ENCODE measurements around the gene TRIM71. TPM values are rescaled to one million over a fixed set of nuclear protein-coding genes. Genes with fewer than 3 reads are reported as not detected.

Gene TRIM71
- total RNA-seq, 1 donor from 2014 or later, result 0.52 TPM

DNA sequence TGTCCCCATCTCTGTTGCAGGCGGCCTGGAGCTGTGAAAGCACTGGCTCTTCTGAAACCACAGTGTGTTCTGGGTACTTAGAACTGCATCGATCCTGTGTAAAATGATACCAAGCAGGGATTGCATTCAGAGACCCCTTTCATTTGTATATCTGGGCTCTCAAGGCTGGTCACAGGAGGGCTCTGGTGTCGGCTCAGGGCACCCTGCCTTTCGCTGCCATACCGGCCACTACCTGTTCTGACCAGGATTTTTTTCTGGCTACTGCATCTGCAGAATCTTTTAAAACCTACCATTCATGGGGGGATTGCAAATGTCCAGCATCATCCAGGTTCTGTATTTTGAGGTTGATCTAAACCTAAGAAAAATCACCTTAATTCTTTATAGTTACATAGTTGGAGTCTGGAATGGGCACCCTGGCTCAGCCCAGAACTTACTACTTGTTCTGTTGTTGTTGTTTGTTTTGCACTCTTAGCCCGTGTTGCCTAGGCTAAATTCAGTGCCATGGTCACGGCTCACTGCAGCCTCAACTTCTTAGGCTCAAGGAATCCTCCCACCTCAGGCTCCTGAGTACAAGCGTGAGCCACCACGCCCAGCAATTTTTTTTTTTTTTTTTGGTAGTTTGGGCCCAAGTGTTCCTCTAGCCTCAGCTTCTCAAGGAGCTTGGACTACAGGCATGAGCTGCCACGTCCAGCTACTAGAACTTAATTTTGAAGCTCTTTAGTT, 52.7 kb downstream of the TRIM71 start:
- Histone ChIP-seq H3K4me1 (ENCODE audit: control insufficient read depth in 3 of 3, insufficient read depth in 3 of 3, low read length in 3 of 3) (peaks cover 13 to 18% (median 17%) of the 10 kb centered on the region in 3 donors), H3K27me3 (ENCODE audit: control insufficient read depth in 3 of 3, insufficient read depth in 3 of 3, low read length in 3 of 3) (peaks cover 0 to 3% (median 0%) of the 10 kb centered on the region in 3 donors), H3K9ac (ENCODE audit: low read depth in 1 of 3, low read length in 3 of 3) (no peak overlapping the region), H3K4me3 (ENCODE audit: low read length in 3 of 3) (no peak overlapping the region), H3K27ac (ENCODE audit: low read depth, low read length) (no peak overlapping the region), H3K36me3 (ENCODE audit: control insufficient read depth in 3 of 3, insufficient read depth in 3 of 3, low read length in 3 of 3) (no peaks in the 10 kb centered on the region), H3K9me3 (ENCODE audit: control insufficient read depth in 3 of 3, low read length in 3 of 3) (no peaks in the 10 kb centered on the region)

GRCh38 chr3:32871273-32871672, 53.5 kb downstream of the TRIM71 start:
- no peak overlapping the region for H3K9ac ChIP-seq (ENCODE audit: low read depth in 1 of 3, low read length in 3 of 3)

DNA sequence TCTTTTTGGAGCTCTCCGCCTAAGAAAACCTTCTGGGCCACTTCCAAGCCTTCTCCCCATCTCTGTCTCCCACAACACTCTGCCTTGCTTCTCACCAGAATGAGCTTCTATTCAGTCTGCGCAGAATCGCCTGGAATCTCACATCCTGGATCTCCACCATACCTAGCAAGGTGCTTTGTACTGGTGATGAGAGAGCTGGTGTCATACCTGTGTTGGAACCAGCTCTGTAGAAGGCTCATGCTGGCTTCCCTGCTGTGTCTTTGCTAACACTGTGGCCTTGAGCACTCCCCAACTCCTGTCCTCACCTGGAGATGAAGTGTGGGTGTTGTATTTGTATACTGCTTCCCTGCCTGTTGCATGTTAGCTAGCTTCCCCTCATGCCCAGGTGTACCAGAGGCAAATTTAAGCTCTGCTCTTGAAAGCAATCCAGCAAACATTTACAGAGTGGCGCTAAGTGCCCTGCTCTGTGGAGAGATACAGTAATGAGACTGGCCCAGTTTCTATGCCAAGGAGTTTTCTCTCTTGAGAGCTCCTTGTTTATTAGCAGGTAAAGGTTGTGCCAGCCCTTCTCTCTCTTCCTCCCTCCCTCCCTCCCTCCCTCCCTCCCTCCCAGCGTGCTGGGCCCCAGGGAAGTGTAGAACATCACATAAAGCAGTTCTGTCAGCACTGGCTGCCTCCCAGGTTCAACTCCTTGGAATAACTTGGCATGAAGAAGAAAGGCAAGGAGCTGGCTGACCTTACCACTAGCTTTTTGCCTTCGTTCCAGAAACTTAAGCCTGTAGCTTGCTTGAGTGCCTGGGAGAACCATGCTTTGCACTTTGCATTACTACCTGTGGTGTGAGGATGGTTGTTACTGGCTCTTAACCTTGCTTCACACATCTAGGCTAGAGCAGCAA, 54.9 kb downstream of the TRIM71 start:
- Histone ChIP-seq H3K4me3 (ENCODE audit: low read length in 3 of 3) (no peak overlapping the region), H3K27me3 (ENCODE audit: control insufficient read depth in 3 of 3, insufficient read depth in 3 of 3, low read length in 3 of 3) (no peaks in the 10 kb centered on the region), H3K9me3 (ENCODE audit: control insufficient read depth in 3 of 3, low read length in 3 of 3) (no peaks in the 10 kb centered on the region), H3K36me3 (ENCODE audit: control insufficient read depth in 3 of 3, insufficient read depth in 3 of 3, low read length in 3 of 3) (no peaks in the 10 kb centered on the region), H3K4me1 (ENCODE audit: control insufficient read depth in 3 of 3, insufficient read depth in 3 of 3, low read length in 3 of 3) (peaks cover 13 to 18% (median 17%) of the 10 kb centered on the region in 3 donors), H3K27ac (ENCODE audit: low read depth, low read length) (no peak overlapping the region), H3K9ac (ENCODE audit: low read depth in 1 of 3, low read length in 3 of 3) (no peak overlapping the region)

More at GRCh38 chr3:32871273-32871672, 53.5 kb downstream of the TRIM71 start:
- Histone ChIP-seq H3K9me3 (ENCODE audit: control insufficient read depth in 3 of 3, low read length in 3 of 3) (no peaks in the 10 kb centered on the region), H3K4me1 (ENCODE audit: control insufficient read depth in 3 of 3, insufficient read depth in 3 of 3, low read length in 3 of 3) (peaks cover 13 to 18% (median 17%) of the 10 kb centered on the region in 3 donors), H3K36me3 (ENCODE audit: control insufficient read depth in 3 of 3, insufficient read depth in 3 of 3, low read length in 3 of 3) (no peaks in the 10 kb centered on the region), H3K27ac (ENCODE audit: low read depth, low read length) (no peak overlapping the region), H3K27me3 (ENCODE audit: control insufficient read depth in 3 of 3, insufficient read depth in 3 of 3, low read length in 3 of 3) (peaks cover 0 to 3% (median 0%) of the 10 kb centered on the region in 3 donors), H3K4me3 (ENCODE audit: low read length in 3 of 3) (no peak overlapping the region)

- H3K36me3 ChIP-seq (ENCODE audit: control insufficient read depth in 3 of 3, insufficient read depth in 3 of 3, low read length in 3 of 3), result no peaks in the 10 kb centered on the region
- no peaks in the 10 kb centered on the region for H3K9me3 ChIP-seq (ENCODE audit: control insufficient read depth in 3 of 3, low read length in 3 of 3)
- H3K27ac ChIP-seq (ENCODE audit: low read depth, low read length), result no peak overlapping the region
- H3K4me1 ChIP-seq (ENCODE audit: control insufficient read depth in 3 of 3, insufficient read depth in 3 of 3, low read length in 3 of 3), result peaks cover 13 to 18% (median 17%) of the 10 kb centered on the region in 3 donors
- H3K4me3 ChIP-seq (ENCODE audit: low read length in 3 of 3), result no peak overlapping the region
- no peak overlapping the region for H3K9ac ChIP-seq (ENCODE audit: low read depth in 1 of 3, low read length in 3 of 3)
- H3K27me3 ChIP-seq (ENCODE audit: control insufficient read depth in 3 of 3, insufficient read depth in 3 of 3, low read length in 3 of 3), result no peaks in the 10 kb centered on the region
Measured at GRCh38 chr3:32873531-32874130, 55.8 kb downstream of the TRIM71 start.

GRCh38 chr3:32876920-32877319, 59.1 kb downstream of the TRIM71 start:
- no peak overlapping the region for H3K9ac ChIP-seq (ENCODE audit: low read depth in 1 of 3, low read length in 3 of 3)
- H3K9me3 ChIP-seq (ENCODE audit: control insufficient read depth in 3 of 3, low read length in 3 of 3), result no peaks in the 10 kb centered on the region
- H3K4me1 ChIP-seq (ENCODE audit: control insufficient read depth in 3 of 3, insufficient read depth in 3 of 3, low read length in 3 of 3), result peaks cover 13 to 18% (median 17%) of the 10 kb centered on the region in 3 donors
- H3K27me3 ChIP-seq (ENCODE audit: control insufficient read depth in 3 of 3, insufficient read depth in 3 of 3, low read length in 3 of 3), result no peaks in the 10 kb centered on the region
- H3K36me3 ChIP-seq (ENCODE audit: control insufficient read depth in 3 of 3, insufficient read depth in 3 of 3, low read length in 3 of 3), result no peaks in the 10 kb centered on the region
- no peak overlapping the region for H3K4me3 ChIP-seq (ENCODE audit: low read length in 3 of 3)
- no peak overlapping the region for H3K27ac ChIP-seq (ENCODE audit: low read depth, low read length)

- H3K36me3 ChIP-seq (ENCODE audit: control insufficient read depth in 3 of 3, insufficient read depth in 3 of 3, low read length in 3 of 3), result no peaks in the 10 kb centered on the region
- no peaks in the 10 kb centered on the region for H3K27me3 ChIP-seq (ENCODE audit: control insufficient read depth in 3 of 3, insufficient read depth in 3 of 3, low read length in 3 of 3)
- no peak overlapping the region for H3K27ac ChIP-seq (ENCODE audit: low read depth, low read length)
- H3K9me3 ChIP-seq (ENCODE audit: control insufficient read depth in 3 of 3, low read length in 3 of 3), result no peaks in the 10 kb centered on the region
- peaks cover 11 to 15% (median 13%) of the 10 kb centered on the region in 3 donors for H3K4me1 ChIP-seq (ENCODE audit: control insufficient read depth in 3 of 3, insufficient read depth in 3 of 3, low read length in 3 of 3)
- H3K4me3 ChIP-seq (ENCODE audit: low read length in 3 of 3), result no peak overlapping the region
- H3K9ac ChIP-seq (ENCODE audit: low read depth in 1 of 3, low read length in 3 of 3), result no peak overlapping the region
Measured at GRCh38 chr3:32877598-32877997, 59.8 kb downstream of the TRIM71 start.

- H3K27ac ChIP-seq (ENCODE audit: low read depth, low read length), result no peak overlapping the region
- H3K4me1 ChIP-seq (ENCODE audit: control insufficient read depth in 3 of 3, insufficient read depth in 3 of 3, low read length in 3 of 3), result peaks cover 0 to 8% (median under 1%) of the 10 kb centered on the region in 3 donors
- H3K4me3 ChIP-seq (ENCODE audit: low read length in 3 of 3), result no peak overlapping the region
- H3K27me3 ChIP-seq (ENCODE audit: control insufficient read depth in 3 of 3, insufficient read depth in 3 of 3, low read length in 3 of 3), result no peaks in the 10 kb centered on the region
- H3K9ac ChIP-seq (ENCODE audit: low read depth in 1 of 3, low read length in 3 of 3), result no peak overlapping the region
- H3K36me3 ChIP-seq (ENCODE audit: control insufficient read depth in 3 of 3, insufficient read depth in 3 of 3, low read length in 3 of 3), result no peaks in the 10 kb centered on the region
- H3K9me3 ChIP-seq (ENCODE audit: control insufficient read depth in 3 of 3, low read length in 3 of 3), result no peaks in the 10 kb centered on the region
Measured at GRCh38 chr3:32880225-32880624, 62.4 kb downstream of the TRIM71 start.

DNA sequence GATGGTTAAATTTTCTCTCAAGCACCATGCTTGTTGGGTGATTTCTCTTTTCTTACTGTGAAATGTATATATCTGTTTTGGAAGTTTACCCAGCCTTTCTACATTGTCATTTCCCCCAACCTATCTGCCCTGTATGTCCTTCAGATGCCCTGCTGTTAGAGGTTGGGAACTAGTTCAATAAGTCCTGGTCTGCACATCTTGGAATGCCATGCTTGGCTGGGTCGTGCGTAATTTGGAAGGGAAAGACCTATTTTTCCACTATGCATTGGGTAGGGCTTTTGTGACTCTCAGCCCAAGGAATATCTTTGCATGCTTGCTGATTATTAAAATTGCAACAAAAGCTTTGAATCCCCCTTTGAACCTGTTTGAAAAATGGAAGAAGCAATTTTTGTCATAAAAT, 63.8 kb downstream of the TRIM71 start:
- no peak overlapping the region for H3K27ac ChIP-seq (ENCODE audit: low read depth, low read length)
- H3K9me3 ChIP-seq (ENCODE audit: control insufficient read depth in 3 of 3, low read length in 3 of 3), result no peaks in the 10 kb centered on the region
- H3K4me3 ChIP-seq (ENCODE audit: low read length in 3 of 3), result no peak overlapping the region
- H3K9ac ChIP-seq (ENCODE audit: low read depth in 1 of 3, low read length in 3 of 3), result no peak overlapping the region
- H3K36me3 ChIP-seq (ENCODE audit: control insufficient read depth in 3 of 3, insufficient read depth in 3 of 3, low read length in 3 of 3), result no peaks in the 10 kb centered on the region
- H3K27me3 ChIP-seq (ENCODE audit: control insufficient read depth in 3 of 3, insufficient read depth in 3 of 3, low read length in 3 of 3), result no peaks in the 10 kb centered on the region
- peaks cover 3 to 16% (median 3%) of the 10 kb centered on the region in 3 donors for H3K4me1 ChIP-seq (ENCODE audit: control insufficient read depth in 3 of 3, insufficient read depth in 3 of 3, low read length in 3 of 3)

GRCh38 chr3:32882189-32882588, 64.4 kb downstream of the TRIM71 start:
- H3K4me1 ChIP-seq (ENCODE audit: control insufficient read depth in 3 of 3, insufficient read depth in 3 of 3, low read length in 3 of 3), result peaks cover 3 to 16% (median 3%) of the 10 kb centered on the region in 3 donors
- no peak overlapping the region for H3K9ac ChIP-seq (ENCODE audit: low read depth in 1 of 3, low read length in 3 of 3)
- H3K27ac ChIP-seq (ENCODE audit: low read depth, low read length), result no peak overlapping the region
- no peaks in the 10 kb centered on the region for H3K9me3 ChIP-seq (ENCODE audit: control insufficient read depth in 3 of 3, low read length in 3 of 3)
- no peak overlapping the region for H3K4me3 ChIP-seq (ENCODE audit: low read length in 3 of 3)
- H3K36me3 ChIP-seq (ENCODE audit: control insufficient read depth in 3 of 3, insufficient read depth in 3 of 3, low read length in 3 of 3), result no peaks in the 10 kb centered on the region
- no peaks in the 10 kb centered on the region for H3K27me3 ChIP-seq (ENCODE audit: control insufficient read depth in 3 of 3, insufficient read depth in 3 of 3, low read length in 3 of 3)

Measured in skeletal muscle tissue (tissue), 4 donors.